Coronary artery (tissue), 2 donors: ENCODE results near the gene B4GALT4.
"Not testable (repeated sequence)": the region's sequence is repeated elsewhere in the genome, so short reads cannot be mapped to it uniquely, and the experiment has no call there.

Source experiments
- DNase-seq: peaks from one replicate; pipeline ENCODE4 v3.0.0-alpha.2; 2017; ENCODE audit warnings: low spot score
- H3K27ac ChIP-seq, 2 donors: fragments of 200-600 bp; sonication (generic); one replicate each; pipeline ENCODE4 v1.5.1; 2016 to 2019
- H3K4me3 ChIP-seq: fragments of 200-600 bp; sonication (generic); 2 replicates; pipeline ENCODE4 v1.5.1; 2016; ENCODE audit warnings: mild to moderate bottlenecking, moderate library complexity
- TF ChIP-seq, protein P1 (sequence below): fragments of 200-600 bp; sonication (generic); IDR thresholded peaks from one replicate; pipeline ENCODE4 v1.5.1; 2019; ENCODE audit warnings: antibody characterized with exemption

Gene B4GALT4

DNA sequence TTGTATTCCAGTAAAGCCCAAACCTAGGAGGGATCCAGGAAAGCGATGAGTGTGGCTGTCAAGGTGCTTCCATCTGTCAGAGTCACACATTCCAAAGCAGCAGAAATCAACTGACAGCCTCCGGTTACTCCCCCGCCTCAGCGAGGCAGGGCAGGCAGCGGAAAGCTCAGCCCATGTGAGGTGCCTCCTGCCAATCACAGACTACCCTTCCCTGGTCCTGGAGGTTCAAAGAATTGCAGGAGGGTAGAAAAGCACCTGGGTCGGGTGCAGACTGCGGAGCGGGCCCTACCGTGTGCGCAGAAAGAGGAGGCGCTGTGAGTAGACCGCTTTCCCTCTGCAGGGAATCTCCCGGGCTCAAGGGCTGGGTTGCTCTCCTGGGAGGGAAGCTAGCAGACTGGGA, 67.4 kb downstream of the B4GALT4 start, which contains the start of gene UPK1B:
UPK1B (plus strand) TSS at position 274 of the 400 bp plus-strand sequence. CDS start 13,144 bp downstream, outside the sequence.
- no peak for DNase-seq
- no peak within 1 kb of the TSS for H3K27ac ChIP-seq
- no peak within 1 kb of the TSS for H3K4me3 ChIP-seq
- TF ChIP-seq, protein P1, sequence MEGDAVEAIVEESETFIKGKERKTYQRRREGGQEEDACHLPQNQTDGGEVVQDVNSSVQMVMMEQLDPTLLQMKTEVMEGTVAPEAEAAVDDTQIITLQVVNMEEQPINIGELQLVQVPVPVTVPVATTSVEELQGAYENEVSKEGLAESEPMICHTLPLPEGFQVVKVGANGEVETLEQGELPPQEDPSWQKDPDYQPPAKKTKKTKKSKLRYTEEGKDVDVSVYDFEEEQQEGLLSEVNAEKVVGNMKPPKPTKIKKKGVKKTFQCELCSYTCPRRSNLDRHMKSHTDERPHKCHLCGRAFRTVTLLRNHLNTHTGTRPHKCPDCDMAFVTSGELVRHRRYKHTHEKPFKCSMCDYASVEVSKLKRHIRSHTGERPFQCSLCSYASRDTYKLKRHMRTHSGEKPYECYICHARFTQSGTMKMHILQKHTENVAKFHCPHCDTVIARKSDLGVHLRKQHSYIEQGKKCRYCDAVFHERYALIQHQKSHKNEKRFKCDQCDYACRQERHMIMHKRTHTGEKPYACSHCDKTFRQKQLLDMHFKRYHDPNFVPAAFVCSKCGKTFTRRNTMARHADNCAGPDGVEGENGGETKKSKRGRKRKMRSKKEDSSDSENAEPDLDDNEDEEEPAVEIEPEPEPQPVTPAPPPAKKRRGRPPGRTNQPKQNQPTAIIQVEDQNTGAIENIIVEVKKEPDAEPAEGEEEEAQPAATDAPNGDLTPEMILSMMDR = no peak

DNA sequence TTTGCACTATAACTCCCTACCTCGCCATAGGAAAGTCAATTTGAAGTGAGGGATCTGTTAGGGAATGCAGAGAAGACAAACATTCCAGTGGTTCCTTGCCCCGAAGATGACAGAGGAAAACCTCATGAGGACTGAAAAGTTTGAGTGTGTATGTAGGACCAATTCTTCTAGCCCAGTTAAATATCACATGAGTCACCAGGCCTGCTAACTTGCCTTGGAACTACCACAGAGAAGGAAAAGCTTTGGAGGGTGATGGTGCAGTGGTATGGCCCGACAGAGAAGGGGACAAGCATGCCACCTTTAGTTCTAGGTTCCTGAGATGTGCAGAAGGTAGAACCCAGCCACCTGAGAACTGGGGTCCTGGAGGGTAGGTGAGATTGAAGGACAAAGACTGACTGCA, 69.9 kb downstream of the B4GALT4 start:
- TF ChIP-seq, protein P1 = no peak
- Histone ChIP-seq H3K27ac (no peak overlapping the region), H3K4me3 (no peak overlapping the region)
- DNase-seq = no peak

DNA sequence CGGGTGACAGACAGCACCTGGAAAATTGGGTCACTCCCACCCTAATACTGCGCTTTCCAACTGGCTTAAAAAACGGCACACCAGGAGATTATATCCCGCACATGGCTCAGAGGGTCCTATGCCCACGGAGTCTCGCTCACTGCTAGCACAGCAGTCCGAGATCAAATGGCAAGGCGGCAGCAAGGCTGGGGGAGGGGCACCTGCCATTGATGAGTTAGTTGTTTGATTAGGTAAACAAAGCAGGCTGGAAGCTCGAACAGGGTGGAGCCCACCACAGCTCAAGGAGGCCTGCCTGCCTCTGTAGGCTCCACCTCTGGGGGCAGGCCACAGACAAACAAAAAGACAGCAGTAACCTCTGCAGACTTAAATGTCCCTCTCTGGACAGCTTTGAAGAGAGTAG, 75.9 kb downstream of the B4GALT4 start:
- not testable (repeated sequence) for H3K27ac ChIP-seq, DNase-seq, H3K4me3 ChIP-seq
